ENCODE results near the gene HIPK2. TPM values are rescaled to one million over a fixed set of nuclear protein-coding genes. Genes with fewer than 3 reads are reported as not detected.

Gene HIPK2
- total and polyA plus RNA-seq, 3 experiments from 2014 or later, result 1.7 to 22.7 (median 21.2) TPM

DNA sequence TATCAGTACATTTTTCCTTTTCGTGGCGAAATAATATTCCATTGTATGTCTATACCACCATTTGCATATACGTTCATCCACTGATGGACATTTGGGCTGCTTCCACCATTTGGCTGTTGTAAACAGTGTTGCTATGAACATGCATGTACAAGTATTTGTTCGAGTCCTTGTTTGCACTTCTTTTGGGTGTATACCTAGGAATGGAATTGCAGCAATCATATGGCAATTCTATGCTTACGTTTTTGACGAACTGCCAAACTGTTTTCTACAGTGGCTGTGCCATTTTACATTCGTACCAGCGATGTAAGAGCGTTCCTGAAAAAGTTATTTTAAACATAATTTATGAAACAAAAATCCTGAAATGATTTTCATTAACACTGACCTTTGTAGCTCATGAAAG is 79.5 kb downstream of the HIPK2 start:
- peaks cover 9% of the 10 kb centered on the region for H3K4me1 ChIP-seq (ENCODE audit: insufficient read depth, low read length)
- no peak overlapping the region for H3K4me3 Mint-ChIP-seq
- H3K36me3 ChIP-seq (ENCODE audit: insufficient read depth, low read length), result no peaks in the 10 kb centered on the region
- peaks cover 0 to 24% (median 9%) of the 10 kb centered on the region in 3 donors for H3K36me3 Mint-ChIP-seq
- H3K9me3 Mint-ChIP-seq, result no peaks in the 10 kb centered on the region
- ChIA-PET CTCF (no interaction called here), POLR2A (no interaction called here)
- no peak overlapping the region for H3K27ac ChIP-seq (ENCODE audit: low read depth, low read length)
- no peaks in the 10 kb centered on the region for H3K27me3 Mint-ChIP-seq
- peaks cover 7 to 30% (median 13%) of the 10 kb centered on the region in 3 donors for H3K4me1 Mint-ChIP-seq
- H3K4me3 ChIP-seq (ENCODE audit: low read length), result no peak overlapping the region
- DNase-seq, result no peak
- H3K27me3 ChIP-seq (ENCODE audit: insufficient read depth, low read length, poor library complexity, severe bottlenecking), result no peaks in the 10 kb centered on the region
- H3K27ac Mint-ChIP-seq, result peak overlapping the region in 1 of 8 donors; percentile 0
- H3K9me3 ChIP-seq (ENCODE audit: low read length), result no peaks in the 10 kb centered on the region

DNA sequence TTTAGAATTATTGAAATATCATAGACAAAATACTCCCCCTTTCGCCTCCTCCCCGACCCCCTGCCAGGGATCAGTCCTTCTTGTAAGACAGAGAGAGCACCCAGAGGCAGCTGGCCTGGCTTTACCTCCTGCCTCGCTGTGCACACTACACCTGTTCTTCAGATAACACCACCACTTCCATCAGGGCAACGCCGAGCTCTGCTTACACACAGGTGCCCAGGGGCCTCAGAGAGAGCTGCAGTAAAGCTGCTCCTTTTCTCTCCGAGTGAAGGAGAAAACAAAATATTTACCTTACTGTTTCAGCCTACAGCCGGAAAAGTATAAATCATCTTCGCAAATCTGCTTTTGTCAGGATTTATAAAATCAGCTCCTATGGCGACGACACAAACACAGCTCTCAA is 80.7 kb downstream of the HIPK2 start:
- peak overlapping the region in 1 of 8 donors; percentile 29 for H3K27ac Mint-ChIP-seq
- peaks cover 0 to 24% (median 9%) of the 10 kb centered on the region in 3 donors for H3K36me3 Mint-ChIP-seq
- H3K4me1 Mint-ChIP-seq, result peaks cover 7 to 30% (median 13%) of the 10 kb centered on the region in 3 donors
- H3K27ac ChIP-seq (ENCODE audit: low read depth, low read length), result no peak overlapping the region
- no peaks in the 10 kb centered on the region for H3K9me3 Mint-ChIP-seq
- H3K9me3 ChIP-seq (ENCODE audit: low read length), result no peaks in the 10 kb centered on the region
- no peaks in the 10 kb centered on the region for H3K27me3 Mint-ChIP-seq
- H3K4me3 ChIP-seq (ENCODE audit: low read length), result no peak overlapping the region
- H3K4me3 Mint-ChIP-seq, result no peak overlapping the region
- ChIA-PET CTCF (no interaction called here), POLR2A (no interaction called here)
- no peaks in the 10 kb centered on the region for H3K36me3 ChIP-seq (ENCODE audit: insufficient read depth, low read length)
- H3K4me1 ChIP-seq (ENCODE audit: insufficient read depth, low read length), result peaks cover 9% of the 10 kb centered on the region
- no peak for DNase-seq
- no peaks in the 10 kb centered on the region for H3K27me3 ChIP-seq (ENCODE audit: insufficient read depth, low read length, poor library complexity, severe bottlenecking)

DNA sequence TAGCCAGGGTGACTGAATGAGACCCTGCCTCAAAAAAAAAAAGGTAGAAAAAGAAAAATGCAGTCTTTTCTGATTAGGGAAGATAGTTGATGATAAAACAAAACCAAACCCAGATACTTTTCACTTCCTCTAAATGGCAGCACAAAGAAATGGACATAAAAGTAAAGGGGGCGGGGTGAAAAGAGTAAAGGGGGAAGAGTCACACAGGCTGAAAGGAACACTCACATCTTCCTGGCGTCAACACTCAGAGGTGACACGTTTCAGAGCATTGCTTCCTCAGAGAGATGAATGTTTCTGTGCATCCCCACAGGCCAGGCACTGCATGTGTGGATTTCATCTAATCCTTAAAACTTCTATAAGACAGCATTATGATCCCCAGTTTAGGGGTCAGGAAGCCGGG is 81.2 kb downstream of the HIPK2 start:
- CTCF ChIA-PET, result no interaction called here
- Mint-ChIP-seq H3K9me3 (no peaks in the 10 kb centered on the region), H3K27me3 (no peaks in the 10 kb centered on the region), H3K27ac (no peak overlapping the region), H3K4me3 (no peak overlapping the region), H3K36me3 (peaks cover 0 to 24% (median 9%) of the 10 kb centered on the region in 3 donors), H3K4me1 (peaks cover 7 to 30% (median 11%) of the 10 kb centered on the region in 3 donors)
- Histone ChIP-seq H3K9me3 (ENCODE audit: low read length) (no peaks in the 10 kb centered on the region), H3K27me3 (ENCODE audit: insufficient read depth, low read length, poor library complexity, severe bottlenecking) (no peaks in the 10 kb centered on the region), H3K4me1 (ENCODE audit: insufficient read depth, low read length) (peaks cover 9% of the 10 kb centered on the region), H3K27ac (ENCODE audit: low read depth, low read length) (no peak overlapping the region), H3K36me3 (ENCODE audit: insufficient read depth, low read length) (no peaks in the 10 kb centered on the region), H3K4me3 (ENCODE audit: low read length) (no peak overlapping the region)
- POLR2A ChIA-PET, result no interaction called here
- peak in 1 of 5 donors; percentile 25 for DNase-seq

DNA sequence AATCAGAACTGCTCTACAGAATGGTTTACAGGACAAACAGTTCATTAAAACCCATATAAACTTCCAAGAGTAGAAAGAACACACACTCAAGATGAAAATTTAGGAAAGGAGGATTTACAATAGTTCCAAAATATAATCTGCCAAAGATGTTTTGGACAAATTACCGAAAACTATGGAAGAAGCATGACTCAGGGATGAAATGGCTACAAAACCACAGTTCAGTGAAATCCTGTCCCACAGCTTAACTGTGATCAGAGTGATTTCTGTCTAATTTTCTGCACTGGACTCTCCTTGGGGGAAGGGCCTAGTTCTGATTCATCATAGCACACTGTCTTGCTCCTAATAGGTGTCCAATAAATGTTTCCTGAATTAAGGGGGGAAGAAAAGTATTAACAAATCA is 82.2 kb downstream of the HIPK2 start:
- Mint-ChIP-seq H3K27me3 (no peaks in the 10 kb centered on the region), H3K27ac (peak overlapping the region in 1 of 8 donors; percentile 10), H3K36me3 (peaks cover 0 to 31% (median 13%) of the 10 kb centered on the region in 3 donors), H3K4me3 (no peak overlapping the region), H3K4me1 (peaks cover 6 to 30% (median 6%) of the 10 kb centered on the region in 3 donors), H3K9me3 (no peaks in the 10 kb centered on the region)
- Histone ChIP-seq H3K4me3 (ENCODE audit: low read length) (no peak overlapping the region), H3K9me3 (ENCODE audit: low read length) (no peaks in the 10 kb centered on the region), H3K27me3 (ENCODE audit: insufficient read depth, low read length, poor library complexity, severe bottlenecking) (no peaks in the 10 kb centered on the region), H3K27ac (ENCODE audit: low read depth, low read length) (no peak overlapping the region), H3K4me1 (ENCODE audit: insufficient read depth, low read length) (peaks cover 9% of the 10 kb centered on the region), H3K36me3 (ENCODE audit: insufficient read depth, low read length) (no peaks in the 10 kb centered on the region)
- ChIA-PET CTCF (no interaction called here), POLR2A (no interaction called here)
- no peak for DNase-seq

DNA sequence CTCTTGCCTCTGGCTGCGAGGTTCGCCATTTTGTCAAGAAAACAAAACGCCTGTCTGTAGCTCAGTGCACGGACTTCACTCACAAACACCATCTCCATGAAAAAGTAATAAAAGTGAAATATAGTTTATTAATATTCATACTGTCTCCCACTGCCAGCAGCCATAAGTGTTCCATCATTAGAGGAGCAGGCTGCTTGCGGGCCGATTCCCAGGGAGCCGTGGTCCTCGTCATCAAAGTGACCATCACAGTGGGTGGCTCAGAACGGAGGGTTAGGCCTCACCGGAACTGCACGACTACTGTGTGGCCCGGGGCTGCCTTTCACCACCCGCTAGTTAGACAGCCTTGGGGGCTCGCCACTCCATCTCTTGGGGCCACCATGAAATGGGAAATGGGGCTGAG is 82.7 kb downstream of the HIPK2 start:
- H3K4me1 Mint-ChIP-seq, result peaks cover under 1 to 30% (median 3%) of the 10 kb centered on the region in 3 donors

DNA sequence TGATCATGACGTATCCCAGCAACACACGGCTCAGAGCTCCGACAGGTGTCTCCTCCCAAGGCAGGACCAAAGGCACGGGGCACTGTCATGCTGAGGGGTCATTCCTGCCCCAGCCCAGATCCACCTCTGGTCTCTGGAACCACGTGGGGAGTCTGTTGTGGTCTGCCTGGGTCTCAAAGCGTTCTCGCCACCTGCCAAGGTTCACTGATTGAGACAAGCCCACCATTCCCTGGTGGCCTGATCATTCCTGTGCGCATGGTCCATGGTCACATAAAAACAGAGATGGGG is 83.5 kb downstream of the HIPK2 start:
- H3K4me3 ChIP-seq (ENCODE audit: low read length), result no peak overlapping the region
- H3K36me3 Mint-ChIP-seq, result peaks cover 0 to 32% (median 16%) of the 10 kb centered on the region in 3 donors
- no peaks in the 10 kb centered on the region for H3K9me3 Mint-ChIP-seq
- no peaks in the 10 kb centered on the region for H3K36me3 ChIP-seq (ENCODE audit: insufficient read depth, low read length)
- DNase-seq, result no peak
- H3K27ac Mint-ChIP-seq, result peak overlapping the region in 1 of 8 donors; percentile 38
- no peak overlapping the region for H3K4me3 Mint-ChIP-seq
- H3K4me1 ChIP-seq (ENCODE audit: insufficient read depth, low read length), result peaks cover 9% of the 10 kb centered on the region
- ChIA-PET POLR2A (no interaction called here), CTCF (no interaction called here)
- no peaks in the 10 kb centered on the region for H3K9me3 ChIP-seq (ENCODE audit: low read length)
- H3K27me3 Mint-ChIP-seq, result no peaks in the 10 kb centered on the region
- H3K27me3 ChIP-seq (ENCODE audit: insufficient read depth, low read length, poor library complexity, severe bottlenecking), result no peaks in the 10 kb centered on the region
- H3K27ac ChIP-seq (ENCODE audit: low read depth, low read length), result no peak overlapping the region
- H3K4me1 Mint-ChIP-seq, result peaks cover 0 to 30% (median 3%) of the 10 kb centered on the region in 3 donors

More for the DNA sequence above, 82.7 kb downstream of the HIPK2 start:
- H3K36me3 Mint-ChIP-seq, result peaks cover 0 to 29% (median 16%) of the 10 kb centered on the region in 3 donors
- ChIA-PET POLR2A (no interaction called here), CTCF (no interaction called here)
- Histone ChIP-seq H3K36me3 (ENCODE audit: insufficient read depth, low read length) (no peaks in the 10 kb centered on the region), H3K4me1 (ENCODE audit: insufficient read depth, low read length) (peaks cover 9% of the 10 kb centered on the region), H3K9me3 (ENCODE audit: low read length) (no peaks in the 10 kb centered on the region), H3K27ac (ENCODE audit: low read depth, low read length) (no peak overlapping the region), H3K27me3 (ENCODE audit: insufficient read depth, low read length, poor library complexity, severe bottlenecking) (no peaks in the 10 kb centered on the region), H3K4me3 (ENCODE audit: low read length) (no peak overlapping the region)
- no peak overlapping the region for H3K27ac Mint-ChIP-seq
- DNase-seq, result no peak
- H3K9me3 Mint-ChIP-seq, result no peaks in the 10 kb centered on the region
- no peak overlapping the region for H3K4me3 Mint-ChIP-seq
- no peaks in the 10 kb centered on the region for H3K27me3 Mint-ChIP-seq

DNA sequence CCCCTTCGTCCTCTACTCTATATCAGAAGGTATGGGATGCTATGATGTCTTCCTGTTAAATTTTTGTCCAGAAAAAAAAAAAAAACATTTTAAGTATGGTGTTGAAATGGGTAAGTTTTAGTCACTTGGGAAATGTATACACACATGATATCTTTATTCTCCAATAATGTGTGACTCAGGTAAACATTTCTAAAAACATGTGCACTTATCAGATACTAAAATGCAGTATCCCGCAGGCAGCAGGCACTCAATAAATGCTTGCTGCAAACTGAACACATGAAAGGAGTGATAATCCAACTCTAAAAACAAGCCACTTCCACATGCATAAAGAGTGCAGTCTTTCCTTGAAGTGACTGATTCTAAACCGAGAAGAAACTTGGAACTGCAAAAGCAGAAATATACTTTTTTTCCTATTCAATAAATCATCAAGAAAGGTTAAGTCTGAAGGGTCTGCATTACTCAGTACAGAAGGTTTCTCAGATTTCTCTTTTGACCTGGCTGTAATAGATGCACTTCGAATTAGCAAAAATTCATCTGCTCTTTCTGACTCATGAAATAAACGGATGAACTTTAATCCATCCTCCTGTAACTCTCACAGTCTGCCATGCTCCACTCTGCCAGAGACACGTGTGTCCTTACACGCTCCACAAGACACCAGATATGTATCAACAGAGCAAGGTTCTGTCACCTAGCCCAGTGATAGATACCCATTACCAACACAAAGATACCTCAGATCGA is 84.0 kb downstream of the HIPK2 start:
- Histone ChIP-seq H3K9me3 (ENCODE audit: low read length) (no peaks in the 10 kb centered on the region), H3K27ac (ENCODE audit: low read depth, low read length) (no peak overlapping the region), H3K4me1 (ENCODE audit: insufficient read depth, low read length) (peaks cover 9% of the 10 kb centered on the region), H3K4me3 (ENCODE audit: low read length) (no peak overlapping the region), H3K36me3 (ENCODE audit: insufficient read depth, low read length) (no peaks in the 10 kb centered on the region), H3K27me3 (ENCODE audit: insufficient read depth, low read length, poor library complexity, severe bottlenecking) (no peaks in the 10 kb centered on the region)
- Mint-ChIP-seq H3K27me3 (no peaks in the 10 kb centered on the region), H3K9me3 (no peaks in the 10 kb centered on the region), H3K4me1 (peaks cover 0 to 29% (median 3%) of the 10 kb centered on the region in 3 donors), H3K27ac (peak overlapping the region in 2 of 8 donors; percentile 10 to 38), H3K36me3 (peaks cover under 1 to 33% (median 16%) of the 10 kb centered on the region in 3 donors), H3K4me3 (no peak overlapping the region)
- CTCF ChIA-PET, result no interaction called here
- POLR2A ChIA-PET, result no interaction called here
- no peak for DNase-seq

DNA sequence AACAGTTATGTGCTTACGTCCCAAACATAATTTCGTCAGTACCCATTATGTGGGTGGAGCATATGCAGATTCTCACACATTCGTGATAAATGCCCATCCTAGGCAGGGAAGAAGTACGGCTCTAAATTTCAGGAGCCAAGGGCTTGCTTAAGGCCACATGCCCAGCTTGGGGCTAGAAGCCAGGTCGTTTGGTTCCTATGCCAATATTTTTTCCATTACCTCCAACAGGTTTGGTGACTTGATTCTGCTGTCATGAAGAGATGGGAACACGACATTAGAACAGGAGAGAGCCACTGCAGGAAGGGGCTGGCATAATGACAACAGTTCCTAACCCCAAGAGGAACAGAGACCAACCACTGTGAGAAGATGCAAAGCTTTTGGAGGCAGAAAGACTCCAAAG is 85.1 kb downstream of the HIPK2 start:
- H3K27me3 Mint-ChIP-seq, result no peaks in the 10 kb centered on the region
- H3K27ac Mint-ChIP-seq, result no peak overlapping the region
- Histone ChIP-seq H3K27me3 (ENCODE audit: insufficient read depth, low read length, poor library complexity, severe bottlenecking) (no peaks in the 10 kb centered on the region), H3K9me3 (ENCODE audit: low read length) (no peaks in the 10 kb centered on the region), H3K4me1 (ENCODE audit: insufficient read depth, low read length) (peaks cover 9% of the 10 kb centered on the region), H3K36me3 (ENCODE audit: insufficient read depth, low read length) (no peaks in the 10 kb centered on the region), H3K4me3 (ENCODE audit: low read length) (no peak overlapping the region), H3K27ac (ENCODE audit: low read depth, low read length) (no peak overlapping the region)
- ChIA-PET POLR2A (interaction anchor here (1.0 kb wide), 1 partner anchor 37 kb away, joined by 3 read pairs; no protein-coding TSS in a partner anchor), CTCF (no interaction called here)
- peaks cover 0 to 21% (median 3%) of the 10 kb centered on the region in 3 donors for H3K4me1 Mint-ChIP-seq
- peaks cover 10 to 29% (median 10%) of the 10 kb centered on the region in 3 donors for H3K36me3 Mint-ChIP-seq
- H3K9me3 Mint-ChIP-seq, result no peaks in the 10 kb centered on the region
- no peak overlapping the region for H3K4me3 Mint-ChIP-seq
- DNase-seq, result no peak
